Measurements from ENCODE around the gene IL1RAP. TPM values are rescaled to one million over a fixed set of nuclear protein-coding genes. Genes with fewer than 3 reads are reported as not detected.

The IL1RAP gene
- total RNA-seq, 4 donors from 2014 or later: 30.7 to 44.5 (median 32.1) TPM

DNA sequence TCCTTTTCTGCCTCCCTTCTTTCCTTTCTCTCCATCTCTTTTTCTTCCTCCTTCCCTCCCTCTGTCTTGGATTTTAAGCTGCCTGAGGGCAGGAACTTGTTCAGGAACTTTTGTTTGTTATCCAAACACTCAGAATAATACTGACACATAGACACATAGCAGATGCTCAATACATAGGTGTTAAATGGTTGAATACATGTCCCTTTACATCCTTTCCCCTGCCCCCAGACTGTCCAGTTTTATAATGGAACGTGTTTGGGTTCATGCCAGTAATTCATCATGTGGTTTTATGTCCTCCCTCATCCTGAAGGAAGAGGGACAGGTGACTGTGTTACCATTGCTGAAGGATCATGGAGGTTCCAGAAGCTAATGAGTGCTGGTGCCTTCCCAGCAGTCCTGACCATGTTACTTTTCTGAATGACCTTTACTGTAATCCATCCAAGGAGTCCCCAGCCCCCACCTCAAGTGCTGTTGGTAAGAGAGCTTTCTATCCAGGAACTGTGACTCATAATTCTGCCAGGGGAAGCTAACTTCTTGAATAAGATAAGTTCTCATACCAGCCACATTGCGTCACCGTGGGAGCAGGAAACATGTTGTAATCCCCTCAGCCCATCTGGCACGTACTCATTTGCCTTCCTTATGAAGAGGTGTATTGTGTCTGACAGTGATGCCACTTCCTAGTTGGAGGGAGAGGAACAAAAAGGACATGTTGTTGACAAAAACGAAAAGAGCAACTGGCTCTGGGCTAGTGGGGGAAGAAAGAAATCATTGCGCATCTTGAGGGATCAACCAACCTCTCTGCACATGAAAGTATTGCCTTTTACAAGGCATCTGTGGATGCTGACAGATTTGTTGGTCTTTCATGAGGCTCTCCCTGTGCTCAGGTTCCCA, 52.4 kb downstream of the IL1RAP start:
- Histone ChIP-seq H3K27me3 (no peaks in the 10 kb centered on the region), H3K4me1 (peaks cover 0 to 18% (median 0%) of the 10 kb centered on the region in 3 donors), H3K36me3 (peaks cover 0 to 7% (median 0%) of the 10 kb centered on the region in 3 donors), H3K4me3 (no peak overlapping the region), H3K27ac (peak overlapping the region; percentile 52 to 76 (median 67)), H3K9me3 (no peaks in the 10 kb centered on the region)
- intact Hi-C loops (cut with DNase I): no loop called here
- 20 to 34% methylated on average over 5 to 6 of the region's 6 CpGs for WGBS, 2 donors
- TF ChIP-seq CTCF (IDR thresholded peaks at IDR 0.05) (no peak), POLR2A (IDR thresholded peaks at IDR 0.05) (no peak)
- DNase-seq: peak; percentile 37

- Histone ChIP-seq H3K36me3 (peaks cover 0 to 7% (median 0%) of the 10 kb centered on the region in 3 donors), H3K27me3 (no peaks in the 10 kb centered on the region), H3K9me3 (no peaks in the 10 kb centered on the region), H3K4me3 (no peak overlapping the region), H3K27ac (peak overlapping the region in 1 of 4 donors; percentile 34), H3K4me1 (peaks cover 0 to 12% (median 0%) of the 10 kb centered on the region in 3 donors)
- no peak for TF ChIP-seq CTCF (IDR thresholded peaks at IDR 0.05)
- TF ChIP-seq POLR2A (IDR thresholded peaks at IDR 0.05): no peak
- DNase-seq: no peak
- intact Hi-C loops (cut with DNase I): no loop called here
- 87 to 93% methylated on average over 2 of the region's 2 CpGs for WGBS, 2 donors
Measured at GRCh38 chr3:190568036-190568435, 54.2 kb downstream of the IL1RAP start.

DNA sequence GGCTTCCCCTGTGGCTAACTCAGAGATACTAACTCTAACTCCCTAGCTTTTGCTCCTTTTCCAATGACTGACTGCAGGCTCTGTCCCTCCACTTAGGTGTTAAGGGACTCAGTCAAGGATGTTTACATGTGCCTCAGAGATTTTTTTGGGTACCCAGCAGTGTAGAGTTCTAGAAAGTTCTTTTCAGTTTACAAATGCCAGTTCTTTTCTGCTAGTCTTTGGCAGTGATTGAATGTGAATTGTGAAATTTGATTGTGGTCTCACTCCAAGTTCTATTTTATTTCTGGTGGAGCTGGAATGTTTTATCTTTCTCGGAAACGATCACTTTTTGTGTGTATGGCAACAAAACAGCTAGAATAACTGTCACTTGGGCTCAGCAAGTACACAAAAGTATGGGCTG, 60.6 kb downstream of the IL1RAP start:
- intact Hi-C loops (cut with DNase I): no loop called here
- H3K27ac ChIP-seq: no peak overlapping the region
- no peak for TF ChIP-seq POLR2A (IDR thresholded peaks at IDR 0.05)
- no peak for TF ChIP-seq CTCF (IDR thresholded peaks at IDR 0.05)
- H3K9me3 ChIP-seq: no peaks in the 10 kb centered on the region
- WGBS, 2 donors: 76 to 83% methylated on average over 2 of the region's 2 CpGs
- H3K36me3 ChIP-seq: no peaks in the 10 kb centered on the region
- no peak overlapping the region for H3K4me3 ChIP-seq
- H3K4me1 ChIP-seq: no peaks in the 10 kb centered on the region
- no peak for DNase-seq
- H3K27me3 ChIP-seq: no peaks in the 10 kb centered on the region

DNA sequence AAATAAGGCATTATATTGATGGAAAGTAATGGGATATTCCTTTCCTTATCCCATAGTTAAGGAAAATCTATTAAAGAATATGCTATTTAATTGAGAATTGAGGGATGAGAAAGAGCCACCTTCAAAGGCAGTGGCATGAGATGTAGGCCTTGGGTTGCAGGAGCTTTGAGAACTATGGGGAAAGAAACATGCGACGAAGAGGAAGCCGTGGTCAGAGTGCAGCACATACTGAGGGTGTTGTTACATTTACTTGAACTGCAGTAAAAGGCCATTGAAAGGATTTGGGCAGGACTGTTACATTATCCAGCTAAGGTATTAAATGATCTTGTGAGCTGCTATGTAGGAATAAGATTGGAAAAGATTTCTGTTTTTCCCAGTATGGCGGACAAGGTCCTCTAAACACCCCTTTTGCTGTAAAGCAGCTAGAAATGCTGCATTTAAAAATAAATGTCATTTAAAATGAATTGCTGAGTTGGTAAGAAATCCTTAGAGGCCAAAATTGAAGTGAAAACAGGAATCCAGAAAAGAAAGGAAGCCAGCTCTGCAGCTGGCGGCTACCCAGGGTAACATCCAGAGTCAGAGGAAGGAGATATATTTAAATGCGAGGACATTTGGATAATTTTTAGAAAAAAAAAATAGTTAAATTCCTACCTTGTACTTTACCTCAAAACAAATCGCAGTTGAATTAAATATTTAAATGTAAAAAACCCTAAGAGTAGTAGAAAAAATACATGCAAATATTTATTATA, 61.7 kb downstream of the IL1RAP start:
- no peaks in the 10 kb centered on the region for H3K27me3 ChIP-seq
- no peaks in the 10 kb centered on the region for H3K36me3 ChIP-seq
- intact Hi-C loops (cut with DNase I): no loop called here
- H3K27ac ChIP-seq: no peak overlapping the region
- H3K4me3 ChIP-seq: no peak overlapping the region
- H3K4me1 ChIP-seq: no peaks in the 10 kb centered on the region
- TF ChIP-seq POLR2A (IDR thresholded peaks at IDR 0.05) (no peak), CTCF (IDR thresholded peaks at IDR 0.05) (no peak)
- H3K9me3 ChIP-seq: no peaks in the 10 kb centered on the region
- 83 to 84% methylated on average over 7 of the region's 7 CpGs for WGBS, 2 donors
- DNase-seq: no peak

DNA sequence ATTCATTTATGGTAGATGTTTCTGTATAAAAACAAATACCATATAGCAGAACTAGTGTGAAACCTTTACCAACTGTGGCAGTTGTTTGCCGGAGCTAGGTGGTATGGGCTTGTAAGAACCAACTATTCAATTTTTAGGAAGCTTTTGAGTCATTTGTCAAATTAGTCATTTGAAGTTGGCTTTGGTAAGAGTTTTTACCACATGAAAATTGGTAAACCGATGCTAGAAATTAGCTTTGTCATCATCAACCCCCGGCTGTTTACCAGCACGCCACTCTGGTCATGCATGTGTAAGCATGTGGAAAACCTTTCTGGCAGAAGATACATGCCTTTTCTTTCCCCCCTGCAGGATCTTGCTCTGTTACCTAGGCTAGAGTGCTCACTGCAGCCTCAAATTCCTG, 63.3 kb downstream of the IL1RAP start:
- WGBS, 2 donors: 33 to 51% methylated on average over 4 of the region's 4 CpGs
- no peaks in the 10 kb centered on the region for H3K36me3 ChIP-seq
- H3K27ac ChIP-seq: no peak overlapping the region
- H3K4me1 ChIP-seq: no peaks in the 10 kb centered on the region
- DNase-seq: no peak
- no peak overlapping the region for H3K4me3 ChIP-seq
- TF ChIP-seq CTCF (IDR thresholded peaks at IDR 0.05): no peak
- no peak for TF ChIP-seq POLR2A (IDR thresholded peaks at IDR 0.05)
- H3K27me3 ChIP-seq: no peaks in the 10 kb centered on the region
- intact Hi-C loops (cut with DNase I): no loop called here
- H3K9me3 ChIP-seq: no peaks in the 10 kb centered on the region
